Measurements from ENCODE around the gene CRYBA4. TPM values are rescaled to one million over a fixed set of nuclear protein-coding genes. Genes with fewer than 3 reads are reported as not detected.
A peak's percentile ranks its signal among the peaks of the same experiment; 100 is the strongest.

The CRYBA4 gene
- total RNA-seq, 2 experiments from 2014 or later: not detected

DNA sequence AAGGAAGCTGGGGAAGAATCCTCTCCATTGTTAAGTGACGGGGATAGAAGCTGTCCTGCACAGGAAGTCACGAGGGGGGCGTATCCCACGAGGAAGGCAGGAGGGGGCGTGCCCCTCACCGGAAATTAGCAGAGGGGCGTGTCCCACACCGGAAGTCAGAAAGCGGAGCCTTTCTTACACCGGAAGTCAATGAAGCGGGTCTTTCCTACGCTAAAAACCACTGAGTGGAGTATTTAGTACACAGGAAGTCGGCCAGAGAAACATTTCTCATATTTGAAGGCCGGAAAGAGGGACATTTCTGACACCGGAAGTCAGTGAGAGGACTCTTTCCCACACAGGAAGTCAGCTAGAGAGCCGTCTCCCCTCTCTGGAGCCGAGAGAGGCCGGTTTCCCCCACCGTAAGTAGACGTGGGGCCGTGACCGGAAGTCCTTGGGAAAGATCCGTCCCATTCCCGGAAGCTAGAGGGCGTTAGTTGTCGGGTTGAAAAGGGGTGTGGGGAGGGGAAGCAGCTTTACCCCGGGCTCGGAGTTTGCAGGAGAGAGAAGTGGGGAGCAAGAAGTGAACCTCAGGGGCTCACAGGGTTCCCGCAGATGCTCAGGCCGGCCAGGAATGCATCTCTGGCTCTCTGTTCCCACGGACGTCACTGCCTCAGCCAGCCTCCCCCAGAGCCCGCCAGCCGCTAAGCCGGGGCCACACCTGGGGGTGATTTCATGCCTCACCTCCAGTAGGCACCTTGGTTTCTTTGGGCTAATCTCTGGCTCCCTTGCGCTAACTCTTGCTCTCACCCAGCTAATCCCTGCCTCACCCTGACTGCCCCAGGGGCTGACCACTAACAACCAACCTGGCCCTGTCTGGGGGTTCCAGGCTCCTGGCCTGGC lies 51.1 kb downstream of the CRYBA4 start:
- Mint-ChIP-seq H3K4me3 (peak overlapping the region; percentile 91), H3K27me3 (no peaks in the 10 kb centered on the region), H3K36me3 (peaks cover 13% of the 10 kb centered on the region), H3K27ac (peak overlapping the region; percentile 95), H3K4me1 (peaks cover 60% of the 10 kb centered on the region), H3K9me3 (no peaks in the 10 kb centered on the region)
- peak; percentile 91 for DNase-seq

DNA sequence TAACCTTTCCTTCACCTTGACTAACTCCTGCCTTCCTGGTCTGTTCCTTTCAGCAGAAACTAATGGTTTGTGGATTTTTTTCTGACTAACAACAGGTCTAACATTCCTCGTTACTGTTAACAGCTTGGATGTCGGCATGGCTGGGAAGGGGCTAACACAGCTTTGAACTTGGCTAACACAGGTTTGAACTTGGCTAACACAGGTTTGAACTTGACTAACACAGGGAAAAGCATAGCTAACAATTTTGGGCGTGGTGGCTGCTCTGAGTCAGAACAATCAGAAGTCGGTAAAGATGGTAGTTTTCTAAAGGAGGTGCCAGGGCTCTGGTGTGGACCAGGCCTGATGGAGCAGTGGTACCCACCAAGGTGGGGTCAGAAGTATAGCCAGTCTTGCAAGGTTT lies 51.7 kb downstream of the CRYBA4 start:
- Mint-ChIP-seq H3K36me3 (peaks cover 13% of the 10 kb centered on the region), H3K27ac (peak overlapping the region; percentile 95), H3K9me3 (no peaks in the 10 kb centered on the region), H3K4me3 (peak overlapping the region; percentile 91), H3K4me1 (peaks cover 63% of the 10 kb centered on the region), H3K27me3 (no peaks in the 10 kb centered on the region)
- DNase-seq: no peak

DNA sequence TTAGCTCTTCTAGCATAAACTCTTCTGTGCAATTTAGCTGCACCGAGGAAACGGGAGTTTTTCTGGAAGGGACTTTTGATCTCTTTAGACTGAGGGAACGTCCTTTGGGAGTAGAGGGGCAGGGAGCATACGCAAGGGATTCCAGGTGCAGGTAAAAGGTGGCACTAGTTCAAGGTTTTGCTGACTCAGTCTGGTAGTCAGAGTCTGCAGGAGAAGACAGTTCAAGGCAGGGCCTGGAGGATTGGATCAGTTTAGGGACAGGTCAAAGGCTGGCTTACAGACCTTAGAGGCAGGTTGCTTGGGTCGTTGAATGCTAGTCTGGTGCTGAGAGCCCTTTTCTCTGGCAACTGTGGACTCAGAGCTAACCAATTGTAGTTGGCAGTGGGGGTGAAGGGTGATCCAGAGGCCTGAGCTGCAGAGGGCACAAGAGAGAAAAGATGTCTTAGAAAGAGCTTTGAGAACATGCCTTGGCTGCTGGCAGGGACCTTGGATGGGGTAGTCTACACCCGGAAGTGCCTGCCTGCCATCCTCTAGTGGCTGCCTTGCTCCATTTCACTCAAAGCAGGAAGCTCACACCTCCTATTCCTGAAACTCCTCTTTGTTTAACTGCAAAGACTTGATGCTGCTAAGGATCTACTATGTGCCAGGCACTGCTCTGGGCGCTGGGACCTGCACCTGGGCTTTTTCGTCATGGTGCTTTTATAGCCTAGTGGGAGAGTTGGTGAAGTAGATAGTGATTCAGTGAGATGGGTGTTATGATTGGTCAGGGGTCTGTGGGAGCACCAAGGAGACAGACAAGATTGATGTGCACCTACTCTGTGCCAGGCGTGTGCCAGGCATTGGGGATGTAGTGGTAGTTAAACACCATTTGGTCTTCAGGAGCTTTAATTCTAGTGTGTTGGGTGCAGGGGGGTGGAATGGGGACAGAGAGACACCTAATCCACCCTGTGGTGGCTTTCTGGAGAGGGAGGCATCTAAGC lies 52.7 kb downstream of the CRYBA4 start:
- Mint-ChIP-seq H3K27me3 (no peaks in the 10 kb centered on the region), H3K36me3 (peaks cover 13% of the 10 kb centered on the region), H3K27ac (peak overlapping the region; percentile 95), H3K4me1 (peaks cover 66% of the 10 kb centered on the region), H3K4me3 (peak overlapping the region; percentile 91), H3K9me3 (no peaks in the 10 kb centered on the region)
- DNase-seq: peak; percentile 13

DNA sequence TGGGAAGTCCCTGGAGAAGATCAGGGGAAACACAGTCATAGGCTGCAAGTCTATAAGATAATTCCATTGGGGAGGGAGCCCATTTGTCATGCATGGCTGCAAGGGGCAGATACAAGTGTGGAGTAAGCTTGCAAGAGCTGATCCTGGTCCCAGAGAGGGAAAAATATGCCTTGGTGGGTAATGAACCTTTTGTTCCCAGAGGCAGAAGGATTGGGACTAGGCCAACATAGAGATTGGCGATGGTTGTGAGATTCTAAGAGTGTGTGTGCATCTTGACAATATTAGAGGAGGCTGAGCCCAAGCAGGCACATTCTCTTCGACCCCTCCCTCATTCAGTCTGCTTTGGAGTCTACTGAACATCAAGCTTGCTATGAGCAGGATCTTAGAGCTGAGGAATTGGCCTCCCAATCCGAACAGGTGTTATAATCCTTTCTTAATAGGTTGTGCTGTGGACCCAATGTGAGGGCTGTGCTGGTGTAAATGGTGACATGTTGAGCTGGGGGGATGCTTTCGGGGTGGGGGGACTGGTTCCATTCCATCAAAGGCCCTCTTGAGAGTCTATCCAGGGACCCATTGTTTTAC lies 54.0 kb downstream of the CRYBA4 start:
- Mint-ChIP-seq H3K36me3 (peaks cover 16% of the 10 kb centered on the region), H3K4me3 (peak overlapping the region; percentile 54), H3K9me3 (no peaks in the 10 kb centered on the region), H3K27ac (peak overlapping the region; percentile 95), H3K4me1 (peaks cover 58% of the 10 kb centered on the region), H3K27me3 (no peaks in the 10 kb centered on the region)
- no peak for DNase-seq

DNA sequence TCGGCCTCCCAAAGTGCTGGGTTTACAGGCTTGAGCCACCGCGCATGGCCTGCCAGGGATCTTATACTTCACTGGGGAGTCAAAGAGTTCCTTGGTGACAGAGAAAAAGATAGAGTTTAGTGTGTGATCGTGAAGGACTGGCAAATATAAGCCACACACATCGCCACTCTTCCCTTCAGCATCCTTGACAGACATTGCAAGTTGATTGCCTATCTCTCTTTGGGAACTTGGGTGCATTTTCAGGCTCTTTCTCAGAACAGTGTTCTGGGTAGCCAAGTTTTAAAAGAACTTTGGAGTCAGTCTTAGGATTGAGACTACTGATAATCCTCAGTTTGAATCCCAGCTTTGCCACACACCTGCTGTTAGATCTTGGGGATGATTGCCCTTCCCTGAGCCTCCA lies 55.5 kb downstream of the CRYBA4 start:
- Mint-ChIP-seq H3K4me3 (no peak overlapping the region), H3K27me3 (no peaks in the 10 kb centered on the region), H3K9me3 (no peaks in the 10 kb centered on the region), H3K27ac (peak overlapping the region; percentile 38), H3K4me1 (peaks cover 43% of the 10 kb centered on the region), H3K36me3 (peaks cover 22% of the 10 kb centered on the region)
- DNase-seq: no peak

DNA sequence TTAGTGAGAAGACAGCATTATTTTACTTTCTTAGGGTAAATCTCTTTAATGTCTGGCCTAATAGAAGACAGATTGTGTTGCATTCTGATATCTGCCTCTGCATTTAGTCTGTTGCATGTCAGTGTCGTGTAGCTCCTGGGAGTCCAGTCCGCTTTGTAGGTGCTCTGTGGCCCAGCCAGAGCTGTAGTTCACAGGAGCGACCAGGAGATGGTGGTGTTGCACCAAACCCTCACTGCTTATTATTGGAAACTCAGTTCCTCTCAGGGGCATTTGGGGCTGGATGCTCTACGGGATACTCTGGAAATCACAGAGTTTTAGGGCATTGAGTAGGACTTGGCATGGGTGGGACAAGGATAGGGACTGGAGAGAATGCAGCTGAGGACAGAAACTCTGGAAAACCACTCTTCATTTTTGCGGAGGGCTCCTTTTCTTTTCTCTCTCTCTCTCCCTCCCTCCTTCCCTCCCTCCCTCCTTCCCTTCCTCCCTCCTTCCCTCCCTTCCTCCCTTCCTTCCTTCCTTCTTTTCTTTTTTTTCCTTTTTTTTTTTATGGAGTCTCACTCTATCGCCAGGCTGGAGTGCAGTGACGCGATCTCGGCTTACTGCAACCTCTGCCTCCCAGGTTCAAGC lies 57.4 kb downstream of the CRYBA4 start:
- peak; percentile 68 for DNase-seq
- Mint-ChIP-seq H3K27me3 (no peaks in the 10 kb centered on the region), H3K4me1 (peaks cover 39% of the 10 kb centered on the region), H3K27ac (peak overlapping the region; percentile 7), H3K36me3 (peaks cover 31% of the 10 kb centered on the region), H3K9me3 (no peaks in the 10 kb centered on the region), H3K4me3 (no peak overlapping the region)

Other genes starting within 250 kb of the CRYBA4 start
- 10 to 100 TPM; 14.9 to 15.9 TPM for gene ASPHD2, start 192.7 kb upstream of the CRYBA4 start, total RNA-seq
- 10 to 100 TPM; 46.9 to 51.3 TPM for gene HPS4, start 138.2 kb upstream of the CRYBA4 start, total RNA-seq
- 10 to 100 TPM; 34.5 to 36.6 TPM for gene SRRD, start 138.1 kb upstream of the CRYBA4 start, total RNA-seq
- 10 to 100 TPM; 45.9 to 50.1 TPM for gene TFIP11, start 109.5 kb upstream of the CRYBA4 start, total RNA-seq
- 10 to 100 TPM; 32.1 to 35.0 TPM for gene TPST2, start 31.8 kb upstream of the CRYBA4 start, total RNA-seq
- not detected for gene CRYBB1, start 3.9 kb upstream of the CRYBA4 start, total RNA-seq
- 1 to 10 TPM; 5.1 to 5.9 TPM for gene MIAT, start 35.6 kb downstream of the CRYBA4 start, total RNA-seq